ENCODE data around the gene FBXO28. TPM values are rescaled to one million over a fixed set of nuclear protein-coding genes. Genes with fewer than 3 reads are reported as not detected.

Gene FBXO28
- total RNA-seq, 2 donors from 2014 or later: 22.2 to 30.5 TPM

- H3K4me3 Mint-ChIP-seq: no peak overlapping the region
- peaks cover 24% of the 10 kb centered on the region for H3K27me3 Mint-ChIP-seq
- H3K4me1 Mint-ChIP-seq: peaks cover 15% of the 10 kb centered on the region
- no peak overlapping the region for H3K27ac Mint-ChIP-seq
- ATAC-seq (no peak), DNase-seq (no peak)
- no peaks in the 10 kb centered on the region for H3K9me3 ChIP-seq (ENCODE audit: control insufficient read depth, low read length, poor library complexity, severe bottlenecking)
- H3K36me3 Mint-ChIP-seq (ENCODE audit: low read depth): peaks cover 7% of the 10 kb centered on the region
These were observed 4.9 kb upstream of the FBXO28 start for GRCh38 chr1:224108991-224109390.

GRCh38 chr1:224109981-224110380, 3.9 kb upstream of the FBXO28 start:
- Mint-ChIP-seq H3K27ac (no peak overlapping the region), H3K27me3 (peaks cover 17% of the 10 kb centered on the region), H3K4me1 (peaks cover 15% of the 10 kb centered on the region), H3K4me3 (no peak overlapping the region), H3K36me3 (ENCODE audit: low read depth) (peaks cover 6% of the 10 kb centered on the region)
- ATAC-seq (no peak), DNase-seq (no peak)
- H3K9me3 ChIP-seq (ENCODE audit: control insufficient read depth, low read length, poor library complexity, severe bottlenecking): no peaks in the 10 kb centered on the region

DNA sequence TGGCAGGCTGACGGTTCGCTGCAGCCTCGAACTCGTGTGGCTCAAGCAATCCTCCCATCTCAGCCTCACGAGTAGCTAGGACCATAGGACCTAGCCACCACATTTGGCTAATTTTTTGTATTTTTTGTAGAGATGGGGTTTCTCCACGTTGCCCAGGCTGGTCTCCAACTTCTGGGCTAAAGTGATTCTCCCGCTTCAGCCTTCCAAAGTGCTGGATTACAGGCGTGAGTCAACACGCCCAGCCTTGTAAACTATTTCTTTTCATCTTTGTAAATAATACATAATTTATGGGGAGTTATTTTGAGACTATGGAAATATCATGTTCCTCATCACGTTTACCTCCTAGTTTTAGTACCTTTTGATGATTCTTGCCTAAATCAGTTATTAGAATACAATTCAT, 906 bp upstream of the FBXO28 start:
- H3K4me1 Mint-ChIP-seq: peaks cover 14% of the 10 kb centered on the region
- DNase-seq (no peak), ATAC-seq (no peak)
- H3K27me3 Mint-ChIP-seq: peaks cover 6% of the 10 kb centered on the region
- peak overlapping the region; percentile 95 for H3K27ac Mint-ChIP-seq
- peak overlapping the region; percentile 94 for H3K4me3 Mint-ChIP-seq
- H3K9me3 ChIP-seq (ENCODE audit: control insufficient read depth, low read length, poor library complexity, severe bottlenecking): no peaks in the 10 kb centered on the region
- H3K36me3 Mint-ChIP-seq (ENCODE audit: low read depth): no peaks in the 10 kb centered on the region

- Mint-ChIP-seq H3K4me1 (peaks cover 14% of the 10 kb centered on the region), H3K36me3 (ENCODE audit: low read depth) (no peaks in the 10 kb centered on the region), H3K4me3 (peak overlapping the region; percentile 94), H3K27ac (peak overlapping the region; percentile 95), H3K27me3 (peaks cover 6% of the 10 kb centered on the region)
- no peaks in the 10 kb centered on the region for H3K9me3 ChIP-seq (ENCODE audit: control insufficient read depth, low read length, poor library complexity, severe bottlenecking)
- ATAC-seq (no peak), DNase-seq (no peak)
These were observed 380 bp upstream of the FBXO28 start for GRCh38 chr1:224113545-224113917.

DNA sequence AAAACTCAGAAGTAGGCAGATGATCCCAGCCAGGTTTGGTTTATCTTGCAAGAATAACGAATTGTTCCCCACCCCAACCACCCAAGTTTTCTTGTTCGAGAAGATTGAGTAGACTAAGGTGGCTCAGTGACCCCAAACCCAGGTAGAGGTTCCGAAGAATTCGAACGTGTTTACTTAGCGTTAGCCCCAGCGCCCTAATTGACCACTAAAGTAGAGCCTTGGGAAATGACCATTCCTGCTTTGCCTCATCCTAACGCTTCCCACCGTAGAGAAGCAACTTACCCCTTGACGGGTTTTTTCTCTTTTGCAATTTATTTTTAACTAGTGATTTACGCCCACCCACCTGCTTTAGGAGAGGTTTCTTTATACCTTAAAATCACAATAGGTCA, 870 bp downstream of the FBXO28 start:
- Mint-ChIP-seq H3K27me3 (peaks cover 6% of the 10 kb centered on the region), H3K4me3 (peak overlapping the region; percentile 94), H3K27ac (peak overlapping the region; percentile 95), H3K4me1 (peaks cover 19% of the 10 kb centered on the region), H3K36me3 (ENCODE audit: low read depth) (no peaks in the 10 kb centered on the region)
- no peak for ATAC-seq
- H3K9me3 ChIP-seq (ENCODE audit: control insufficient read depth, low read length, poor library complexity, severe bottlenecking): no peaks in the 10 kb centered on the region
- DNase-seq: no peak

GRCh38 chr1:224116131-224116530, 2.2 kb downstream of the FBXO28 start:
- peaks cover 22% of the 10 kb centered on the region for H3K4me1 Mint-ChIP-seq
- peak overlapping the region; percentile 95 for H3K27ac Mint-ChIP-seq
- H3K27me3 Mint-ChIP-seq: no peaks in the 10 kb centered on the region
- H3K36me3 Mint-ChIP-seq (ENCODE audit: low read depth): no peaks in the 10 kb centered on the region
- peak overlapping the region; percentile 9 for H3K4me3 Mint-ChIP-seq
- no peaks in the 10 kb centered on the region for H3K9me3 ChIP-seq (ENCODE audit: control insufficient read depth, low read length, poor library complexity, severe bottlenecking)
- ATAC-seq (peak; percentile 37), DNase-seq (no peak)

- Mint-ChIP-seq H3K4me1 (peaks cover 24% of the 10 kb centered on the region), H3K27me3 (no peaks in the 10 kb centered on the region)
These were observed 4.8 kb downstream of the FBXO28 start for GRCh38 chr1:224118688-224119087.

GRCh38 chr1:224123136-224123535, 9.2 kb downstream of the FBXO28 start:
- H3K36me3 Mint-ChIP-seq (ENCODE audit: low read depth): no peaks in the 10 kb centered on the region
- no peaks in the 10 kb centered on the region for H3K27me3 Mint-ChIP-seq
- H3K4me3 Mint-ChIP-seq: no peak overlapping the region
- ATAC-seq (no peak), DNase-seq (no peak)
- peaks cover 27% of the 10 kb centered on the region for H3K4me1 Mint-ChIP-seq
- no peak overlapping the region for H3K27ac Mint-ChIP-seq
- no peaks in the 10 kb centered on the region for H3K9me3 ChIP-seq (ENCODE audit: control insufficient read depth, low read length, poor library complexity, severe bottlenecking)

More at GRCh38 chr1:224118688-224119087, 4.8 kb downstream of the FBXO28 start:
- no peaks in the 10 kb centered on the region for H3K9me3 ChIP-seq (ENCODE audit: control insufficient read depth, low read length, poor library complexity, severe bottlenecking)
- H3K4me3 Mint-ChIP-seq: no peak overlapping the region
- no peak for ATAC-seq
- no peaks in the 10 kb centered on the region for H3K36me3 Mint-ChIP-seq (ENCODE audit: low read depth)
- H3K27ac Mint-ChIP-seq: no peak overlapping the region
- DNase-seq: no peak

- Mint-ChIP-seq H3K36me3 (ENCODE audit: low read depth) (no peaks in the 10 kb centered on the region), H3K4me1 (peaks cover 27% of the 10 kb centered on the region), H3K27me3 (no peaks in the 10 kb centered on the region), H3K27ac (no peak overlapping the region), H3K4me3 (no peak overlapping the region)
- no peaks in the 10 kb centered on the region for H3K9me3 ChIP-seq (ENCODE audit: control insufficient read depth, low read length, poor library complexity, severe bottlenecking)
- ATAC-seq (no peak), DNase-seq (no peak)
These were observed 10.3 kb downstream of the FBXO28 start for GRCh38 chr1:224124220-224124619.

DNA sequence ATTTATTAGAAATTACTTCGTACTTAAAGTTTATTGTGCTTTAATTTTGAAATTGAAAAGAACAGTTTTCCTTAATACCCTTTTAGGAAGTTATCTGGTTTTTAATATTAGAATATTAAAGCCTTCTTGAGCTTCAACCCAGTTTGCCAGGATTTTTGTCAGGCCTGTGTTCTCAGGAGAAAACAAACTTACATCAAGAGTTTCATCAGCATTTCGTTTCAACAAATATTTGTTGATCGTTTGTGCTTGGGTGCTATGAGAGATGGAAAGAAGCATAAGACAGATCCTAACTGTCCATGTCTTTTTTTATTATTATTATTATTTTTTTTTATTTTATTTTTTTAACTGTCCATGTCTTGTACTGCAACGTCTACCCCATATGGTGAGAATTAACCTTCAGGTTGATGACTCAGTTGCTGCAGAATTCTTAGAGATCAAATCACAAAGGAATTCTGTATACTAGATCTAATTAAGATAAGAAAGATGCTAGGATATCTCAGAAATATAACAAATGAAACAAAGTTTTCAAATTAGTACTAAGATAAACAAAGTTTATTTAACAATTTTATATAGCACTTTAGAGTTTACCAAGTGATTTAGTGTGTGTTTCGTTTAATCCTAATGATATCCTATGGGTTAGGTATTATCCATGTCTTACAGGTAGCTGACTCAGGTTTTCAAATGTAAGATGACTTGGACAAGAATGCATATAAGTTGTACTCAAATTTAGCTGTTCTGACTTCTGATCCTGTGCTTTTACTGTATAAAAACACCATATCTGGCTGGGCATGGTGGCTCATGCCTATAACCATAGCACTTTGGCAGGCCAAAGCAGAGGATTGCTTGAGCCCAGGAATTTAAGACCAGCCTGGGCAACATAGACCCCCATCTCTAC, 14.3 kb downstream of the FBXO28 start:
- no peak for ATAC-seq
- H3K4me3 Mint-ChIP-seq: no peak overlapping the region
- H3K4me1 Mint-ChIP-seq: peaks cover 13% of the 10 kb centered on the region
- no peak overlapping the region for H3K27ac Mint-ChIP-seq
- H3K27me3 Mint-ChIP-seq: no peaks in the 10 kb centered on the region
- peaks cover 2% of the 10 kb centered on the region for H3K36me3 Mint-ChIP-seq (ENCODE audit: low read depth)
- no peaks in the 10 kb centered on the region for H3K9me3 ChIP-seq (ENCODE audit: control insufficient read depth, low read length, poor library complexity, severe bottlenecking)
- no peak for DNase-seq

GRCh38 chr1:224131253-224131652, 17.3 kb downstream of the FBXO28 start:
- no peaks in the 10 kb centered on the region for H3K9me3 ChIP-seq (ENCODE audit: control insufficient read depth, low read length, poor library complexity, severe bottlenecking)
- Mint-ChIP-seq H3K27ac (no peak overlapping the region), H3K4me1 (peaks cover 3% of the 10 kb centered on the region), H3K36me3 (ENCODE audit: low read depth) (peaks cover 2% of the 10 kb centered on the region), H3K4me3 (no peak overlapping the region), H3K27me3 (no peaks in the 10 kb centered on the region)
- no peak for ATAC-seq
- DNase-seq: no peak

DNA sequence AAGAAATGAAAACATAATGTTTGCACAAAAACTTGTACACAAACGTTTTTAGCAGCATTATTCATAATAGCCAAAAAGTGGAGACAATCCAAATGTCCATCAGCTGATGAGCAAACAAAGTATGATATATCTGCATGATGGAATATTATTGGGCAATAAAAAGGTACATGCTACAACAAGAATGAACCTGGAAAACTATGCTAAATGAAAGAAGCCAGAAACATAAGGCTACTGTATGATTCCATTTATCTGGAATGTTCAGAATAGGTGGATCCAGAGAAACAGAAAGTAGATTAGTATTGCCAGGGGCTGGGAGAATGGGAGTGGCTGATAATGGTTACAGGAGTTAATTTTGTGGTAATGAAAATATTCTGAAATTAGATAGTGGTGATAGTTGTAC, 19.0 kb downstream of the FBXO28 start:
- Mint-ChIP-seq H3K4me3 (no peak overlapping the region), H3K27me3 (no peaks in the 10 kb centered on the region), H3K4me1 (no peaks in the 10 kb centered on the region), H3K36me3 (ENCODE audit: low read depth) (peaks cover 2% of the 10 kb centered on the region), H3K27ac (no peak overlapping the region)
- no peak for ATAC-seq
- DNase-seq: no peak
- no peaks in the 10 kb centered on the region for H3K9me3 ChIP-seq (ENCODE audit: control insufficient read depth, low read length, poor library complexity, severe bottlenecking)

DNA sequence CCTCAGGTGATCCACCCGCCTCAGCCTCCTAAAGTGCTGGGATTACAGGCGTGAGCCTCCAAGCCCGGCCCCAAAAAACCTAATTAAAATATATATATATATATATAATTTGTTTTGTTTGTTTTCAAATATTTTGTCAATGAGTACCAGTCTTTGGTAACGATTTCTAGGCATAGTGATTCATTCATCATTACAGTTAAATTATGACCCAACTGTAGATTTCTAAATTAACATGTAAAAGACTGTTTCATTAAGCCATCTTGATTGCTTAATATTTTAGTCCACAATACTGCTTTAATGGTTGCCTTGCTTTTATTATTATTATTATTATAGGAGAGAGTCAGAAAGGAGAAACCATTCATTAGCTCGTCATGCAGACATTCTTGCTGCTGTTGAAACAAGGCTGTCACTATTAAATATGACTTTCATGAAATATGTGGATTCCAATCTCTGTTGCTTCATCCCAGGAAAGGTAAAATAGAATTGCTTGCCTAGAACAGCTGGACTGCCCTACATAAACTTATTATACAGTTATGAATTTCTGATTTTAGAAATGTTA, 19.9 kb downstream of the FBXO28 start:
- H3K36me3 Mint-ChIP-seq (ENCODE audit: low read depth): peaks cover 2% of the 10 kb centered on the region

DNA sequence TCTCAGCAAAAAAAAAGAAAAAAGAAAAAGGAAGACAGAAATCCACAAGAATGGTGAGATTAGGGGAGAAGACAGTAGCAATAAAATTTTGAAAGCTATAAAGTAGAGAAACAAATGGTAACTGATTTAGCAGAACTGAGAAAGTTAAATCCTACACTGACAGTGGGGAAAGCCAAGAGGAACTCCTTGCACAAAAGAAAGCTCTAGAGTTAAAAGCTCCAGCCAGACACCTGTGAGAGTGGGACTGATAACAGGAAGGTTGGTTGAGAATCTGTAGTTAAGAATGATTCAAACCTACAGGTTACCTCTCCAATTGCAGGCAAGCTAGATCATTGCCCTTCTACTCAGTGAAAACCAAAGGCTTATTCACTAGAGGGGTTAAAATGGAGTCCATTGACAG, 23.6 kb downstream of the FBXO28 start:
- no peak for ATAC-seq
- no peak for DNase-seq
- no peaks in the 10 kb centered on the region for H3K4me1 Mint-ChIP-seq
- H3K27ac Mint-ChIP-seq: peak overlapping the region; percentile 73
- no peak overlapping the region for H3K4me3 Mint-ChIP-seq
- no peaks in the 10 kb centered on the region for H3K36me3 Mint-ChIP-seq (ENCODE audit: low read depth)
- no peaks in the 10 kb centered on the region for H3K27me3 Mint-ChIP-seq
- H3K9me3 ChIP-seq (ENCODE audit: control insufficient read depth, low read length, poor library complexity, severe bottlenecking): no peaks in the 10 kb centered on the region

More for the DNA sequence above, 19.9 kb downstream of the FBXO28 start:
- H3K4me3 Mint-ChIP-seq: no peak overlapping the region
- DNase-seq (no peak), ATAC-seq (no peak)
- H3K27me3 Mint-ChIP-seq: no peaks in the 10 kb centered on the region
- H3K27ac Mint-ChIP-seq: no peak overlapping the region
- no peaks in the 10 kb centered on the region for H3K4me1 Mint-ChIP-seq
- H3K9me3 ChIP-seq (ENCODE audit: control insufficient read depth, low read length, poor library complexity, severe bottlenecking): no peaks in the 10 kb centered on the region
